HEK293 (cell line): Measurements from ENCODE around the gene METTL21A.

ENCODE experiments used
- CTCF ChIP-seq: fragments of 450-650 bp; formaldehyde crosslinking; IDR thresholded peaks from 2 replicates; pipeline ENCODE4 v1.5.1; 2016; ENCODE audit warnings: missing biosample characterization, missing genetic modification characterization
- ZBTB17 ChIP-seq: fragments of 450-650 bp; formaldehyde crosslinking; IDR thresholded peaks from 2 replicates; pipeline ENCODE4 v1.5.1; 2016; ENCODE audit warnings: missing biosample characterization, missing genetic modification characterization
- ZNF138 ChIP-seq: fragments of 450-650 bp; formaldehyde crosslinking; IDR thresholded peaks from 2 replicates; pipeline ENCODE4 v1.5.1; 2016; ENCODE audit warnings: missing biosample characterization, missing genetic modification characterization, borderline replicate concordance

GRCh38 chr2:207601774-207602173 lies 23.4 kb downstream of the METTL21A start:
- no peak for TF ChIP-seq ZNF138 (tag by site-specific recombination)
- TF ChIP-seq CTCF (tag by site-specific recombination), result no peak
- no peak for TF ChIP-seq ZBTB17 (tag by site-specific recombination)
